CD8-positive, alpha-beta memory T cell (primary cell): Measurements from ENCODE around the gene GABBR2. TPM values are rescaled to one million over a fixed set of nuclear protein-coding genes. Genes with fewer than 3 reads are reported as not detected.
"Not testable (repeated sequence)": the region's sequence is repeated elsewhere in the genome, so short reads cannot be mapped to it uniquely, and the experiment has no call there.

ENCODE experiments used
- CTCF ChIA-PET: fragments of 350-600 bp; sonication (Branson Sonifier 250); formaldehyde crosslinking; loops from one replicate; lab custom pipeline; 2021; ENCODE audit warnings: antibody characterized with exemption; lab: Charles Lee
- POLR2A ChIA-PET: fragments of 350-600 bp; sonication (Branson Sonifier 250); formaldehyde crosslinking; loops from one replicate; lab custom pipeline; 2021; ENCODE audit warnings: antibody characterized with exemption; lab: Charles Lee
- DNase-seq, 5 donors: peaks; one replicate each; pipeline versions ENCODE4 v3.0.0 to v3.0.0-alpha.2; 2020 to 2022; ENCODE audit warnings: mixed read lengths in 1 of 5
- H3K27ac ChIP-seq: one replicate; pipeline ENCODE4 v1.7.0; 2013; ENCODE audit warnings: low read depth, mild to moderate bottlenecking, low read length, moderate library complexity
- H3K27me3 ChIP-seq: 2 replicates; pipeline ENCODE4 v1.7.0; 2013; ENCODE audit warnings: low read length, mild to moderate bottlenecking; ENCODE audit not compliant: insufficient read depth, poor library complexity, severe bottlenecking
- H3K36me3 ChIP-seq: 2 replicates; pipeline ENCODE4 v1.7.0; 2013; ENCODE audit warnings: mild to moderate bottlenecking, low read length, moderate library complexity; ENCODE audit not compliant: insufficient read depth
- H3K4me1 ChIP-seq: 2 replicates; pipeline ENCODE4 v1.7.0; 2013; ENCODE audit warnings: mild to moderate bottlenecking, low read length, moderate library complexity; ENCODE audit not compliant: insufficient read depth
- H3K4me3 ChIP-seq: 2 replicates; pipeline ENCODE4 v1.7.0; 2013; ENCODE audit warnings: mild to moderate bottlenecking, low read length
- H3K9me3 ChIP-seq: 2 replicates; pipeline ENCODE4 v1.7.0; 2013; ENCODE audit warnings: mild to moderate bottlenecking, low read length
- H3K27ac Mint-ChIP-seq, 8 donors: one replicate each; pipeline ENCODE4 v1.8.0; 2020 to 2021; ENCODE audit warnings: mixed read lengths in 8 of 8, mild to moderate bottlenecking in 6 of 8, inconsistent platforms in 3 of 8, moderate library complexity in 3 of 8
- H3K27me3 Mint-ChIP-seq, 2 donors: one replicate each; pipeline ENCODE4 v1.8.0; 2020 to 2021; ENCODE audit warnings: mixed read lengths in 2 of 2, mild to moderate bottlenecking in 1 of 2, moderate library complexity in 1 of 2
- H3K36me3 Mint-ChIP-seq, 3 donors: one replicate each; pipeline ENCODE4 v1.8.0; 2020 to 2021; ENCODE audit warnings: mixed read lengths in 3 of 3, inconsistent platforms in 1 of 3, mild to moderate bottlenecking in 1 of 3
- H3K4me1 Mint-ChIP-seq, 3 donors: one replicate each; pipeline ENCODE4 v1.8.0; 2020 to 2021; ENCODE audit warnings: mixed read lengths in 3 of 3, inconsistent platforms in 1 of 3, mild to moderate bottlenecking in 1 of 3
- H3K4me3 Mint-ChIP-seq, 7 donors: one replicate each; pipeline ENCODE4 v1.8.0; 2020 to 2021; ENCODE audit warnings: mixed read lengths in 7 of 7, mild to moderate bottlenecking in 6 of 7, moderate library complexity in 4 of 7, inconsistent platforms in 2 of 7
- H3K9me3 Mint-ChIP-seq, 5 donors: one replicate each; pipeline ENCODE4 v1.8.0; 2020 to 2022; ENCODE audit warnings: mixed read lengths in 5 of 5, mild to moderate bottlenecking in 3 of 5, moderate library complexity in 2 of 5, inconsistent platforms in 1 of 5
- polyA plus RNA-seq: library from polyadenylated mRNA; unstranded; fragments of 300-500 nt; fragmentation: Illumina TruSeq; gene quantifications from one replicate; pipeline ENCODE4 v1.2.3, GENCODE V29; 2021
- total RNA-seq, 2 experiments: library from RNA; stranded (reverse); gene quantifications; one replicate each; pipeline ENCODE4 v1.2.3, GENCODE V29; 2021

The GABBR2 gene
- total and polyA plus RNA-seq, 3 experiments from 2014 or later = not detected

DNA sequence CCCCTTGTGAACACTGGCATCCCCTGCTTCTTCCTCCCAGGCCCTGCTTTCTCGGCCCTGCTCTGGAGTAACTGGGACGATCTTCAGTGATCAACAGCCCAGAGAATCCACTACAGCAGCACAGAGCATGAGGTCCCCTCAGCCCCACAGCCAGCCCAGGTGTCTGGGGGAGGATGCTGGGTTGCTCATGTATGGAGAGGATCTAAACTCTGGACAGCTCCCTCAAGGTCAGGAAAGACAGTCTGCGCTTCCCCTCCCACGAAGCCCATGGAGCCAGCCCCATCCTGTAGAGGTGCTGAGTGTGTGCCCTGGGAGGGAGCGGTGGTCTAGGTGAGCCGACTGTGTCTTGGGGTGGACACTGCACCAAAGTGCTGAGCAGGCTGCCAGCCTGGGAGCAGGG is 190.2 kb downstream of the GABBR2 start:
- no peaks in the 10 kb centered on the region for H3K4me1 Mint-ChIP-seq
- no peak overlapping the region for H3K27ac ChIP-seq
- no peak for DNase-seq

DNA sequence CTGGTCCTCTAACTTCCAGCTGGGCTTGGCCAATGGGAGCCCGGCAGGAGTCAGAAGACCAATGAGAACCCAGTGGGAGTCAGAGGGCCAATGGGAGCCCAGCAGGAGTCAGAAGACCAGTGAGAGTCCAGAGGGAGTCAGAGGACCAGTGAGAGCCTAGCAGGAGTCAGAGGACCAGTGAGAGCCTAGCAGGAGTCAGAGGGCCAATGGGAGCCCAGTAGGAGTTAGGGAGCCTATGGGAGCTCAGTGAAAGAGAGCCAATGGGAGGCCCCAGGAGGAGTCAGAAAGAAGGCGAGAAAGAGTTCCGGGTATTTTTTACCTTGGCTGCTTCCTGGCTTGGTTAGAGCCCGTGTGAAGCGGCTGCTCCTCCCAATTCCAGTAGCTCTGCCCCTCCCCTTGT is 191.0 kb downstream of the GABBR2 start:
- Histone ChIP-seq H3K4me3 (no peak overlapping the region), H3K27me3 (no peaks in the 10 kb centered on the region), H3K9me3 (no peaks in the 10 kb centered on the region), H3K27ac (no peak overlapping the region), H3K36me3 (no peaks in the 10 kb centered on the region), H3K4me1 (no peaks in the 10 kb centered on the region)
- H3K4me1 Mint-ChIP-seq = no peaks in the 10 kb centered on the region
- CTCF ChIA-PET = no interaction called here
- H3K36me3 Mint-ChIP-seq = no peaks in the 10 kb centered on the region
- H3K4me3 Mint-ChIP-seq = no peak overlapping the region
- H3K9me3 Mint-ChIP-seq = peaks cover 0 to 3% (median 0%) of the 10 kb centered on the region in 5 donors
- DNase-seq = no peak
- peaks cover 8 to 34% of the 10 kb centered on the region in 2 donors for H3K27me3 Mint-ChIP-seq
- no peak overlapping the region for H3K27ac Mint-ChIP-seq
- POLR2A ChIA-PET = no interaction called here

More for the DNA sequence above, 190.2 kb downstream of the GABBR2 start:
- Histone ChIP-seq H3K9me3 (no peaks in the 10 kb centered on the region), H3K4me1 (no peaks in the 10 kb centered on the region), H3K27me3 (no peaks in the 10 kb centered on the region), H3K36me3 (no peaks in the 10 kb centered on the region), H3K4me3 (no peak overlapping the region)
- ChIA-PET CTCF (no interaction called here), POLR2A (no interaction called here)
- H3K4me3 Mint-ChIP-seq = no peak overlapping the region
- no peaks in the 10 kb centered on the region for H3K36me3 Mint-ChIP-seq
- H3K27me3 Mint-ChIP-seq = peaks cover 10 to 42% of the 10 kb centered on the region in 2 donors
- H3K27ac Mint-ChIP-seq = no peak overlapping the region
- peaks cover 0 to 3% (median 0%) of the 10 kb centered on the region in 5 donors for H3K9me3 Mint-ChIP-seq

DNA sequence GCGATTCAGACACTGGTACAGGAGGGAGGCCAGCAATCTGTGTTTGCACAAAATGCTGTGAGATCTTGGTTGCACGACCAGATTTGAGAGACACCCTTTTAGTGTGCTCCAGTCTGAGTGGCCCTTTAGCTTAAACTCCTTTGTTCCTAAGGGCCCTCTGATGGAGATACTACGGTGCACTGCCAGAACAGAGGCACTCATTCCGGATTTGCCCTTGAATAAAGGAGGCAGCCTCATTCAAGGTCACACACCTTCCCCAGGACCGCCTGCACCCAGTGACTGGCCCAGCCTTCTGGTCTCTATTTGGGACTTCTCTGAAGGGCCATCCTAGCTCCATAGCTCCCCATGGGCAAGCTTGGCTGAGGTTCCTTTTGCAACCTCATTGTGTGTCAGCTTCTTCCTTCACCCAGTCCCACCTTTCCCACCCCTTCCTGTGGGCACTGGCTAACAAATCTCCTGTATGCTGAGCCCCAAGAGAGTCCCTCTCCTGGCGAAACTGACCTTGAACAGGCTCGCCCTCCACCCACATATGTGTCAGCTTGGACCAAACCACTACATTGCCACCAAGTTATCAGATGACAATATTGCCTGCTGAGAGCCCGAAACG is 191.7 kb downstream of the GABBR2 start:
- Histone ChIP-seq H3K36me3 (no peaks in the 10 kb centered on the region), H3K9me3 (no peaks in the 10 kb centered on the region), H3K27me3 (no peaks in the 10 kb centered on the region), H3K4me3 (no peak overlapping the region), H3K27ac (no peak overlapping the region), H3K4me1 (no peaks in the 10 kb centered on the region)
- Mint-ChIP-seq H3K36me3 (no peaks in the 10 kb centered on the region), H3K27me3 (peaks cover 6 to 29% of the 10 kb centered on the region in 2 donors), H3K27ac (no peak overlapping the region), H3K4me1 (no peaks in the 10 kb centered on the region), H3K9me3 (peaks cover 0 to 3% (median 0%) of the 10 kb centered on the region in 5 donors), H3K4me3 (no peak overlapping the region)
- DNase-seq = no peak
- CTCF ChIA-PET = no interaction called here
- POLR2A ChIA-PET = no interaction called here

DNA sequence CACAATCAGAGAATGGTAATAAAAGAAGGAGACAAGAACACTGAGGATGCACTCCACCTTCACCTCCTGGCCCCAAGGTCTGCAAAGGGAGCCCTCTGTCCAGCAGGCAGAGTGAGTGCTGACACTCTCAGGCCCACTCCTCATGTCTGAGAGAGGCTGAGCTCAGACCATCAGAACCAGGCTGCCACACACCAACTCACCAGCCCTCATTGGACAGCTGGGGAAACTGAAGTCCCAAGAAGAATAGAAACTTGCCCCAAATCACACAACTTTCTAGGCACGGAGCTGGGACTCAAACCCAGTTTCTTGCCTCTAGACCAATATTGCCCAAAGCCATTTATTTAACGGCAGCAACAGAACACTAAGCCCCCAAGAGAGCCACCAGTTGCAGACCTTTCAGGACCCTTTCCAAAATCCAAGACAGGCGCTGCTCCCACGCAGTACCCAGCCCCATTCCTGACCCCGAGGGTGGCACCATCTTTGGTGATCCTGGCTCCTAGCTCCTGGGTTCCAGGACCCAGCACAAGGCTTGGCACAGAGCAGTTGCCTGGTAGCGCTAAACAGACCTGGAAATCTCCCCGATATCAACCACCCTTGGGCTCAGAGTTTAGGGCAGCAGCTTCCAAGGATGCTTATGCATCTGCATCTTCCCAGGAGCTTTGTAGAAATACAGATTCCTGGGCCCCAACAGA is 192.4 kb downstream of the GABBR2 start:
- no peak overlapping the region for H3K27ac ChIP-seq
- H3K27me3 ChIP-seq = no peaks in the 10 kb centered on the region
- ChIA-PET POLR2A (no interaction called here), CTCF (no interaction called here)
- DNase-seq = no peak
- H3K36me3 ChIP-seq = no peaks in the 10 kb centered on the region
- Mint-ChIP-seq H3K27ac (no peak overlapping the region), H3K4me1 (no peaks in the 10 kb centered on the region), H3K36me3 (no peaks in the 10 kb centered on the region), H3K9me3 (peaks cover 0 to 3% (median 0%) of the 10 kb centered on the region in 5 donors), H3K4me3 (no peak overlapping the region), H3K27me3 (peaks cover 3 to 23% of the 10 kb centered on the region in 2 donors)
- H3K4me3 ChIP-seq = no peak overlapping the region
- H3K4me1 ChIP-seq = no peaks in the 10 kb centered on the region
- H3K9me3 ChIP-seq = no peaks in the 10 kb centered on the region

DNA sequence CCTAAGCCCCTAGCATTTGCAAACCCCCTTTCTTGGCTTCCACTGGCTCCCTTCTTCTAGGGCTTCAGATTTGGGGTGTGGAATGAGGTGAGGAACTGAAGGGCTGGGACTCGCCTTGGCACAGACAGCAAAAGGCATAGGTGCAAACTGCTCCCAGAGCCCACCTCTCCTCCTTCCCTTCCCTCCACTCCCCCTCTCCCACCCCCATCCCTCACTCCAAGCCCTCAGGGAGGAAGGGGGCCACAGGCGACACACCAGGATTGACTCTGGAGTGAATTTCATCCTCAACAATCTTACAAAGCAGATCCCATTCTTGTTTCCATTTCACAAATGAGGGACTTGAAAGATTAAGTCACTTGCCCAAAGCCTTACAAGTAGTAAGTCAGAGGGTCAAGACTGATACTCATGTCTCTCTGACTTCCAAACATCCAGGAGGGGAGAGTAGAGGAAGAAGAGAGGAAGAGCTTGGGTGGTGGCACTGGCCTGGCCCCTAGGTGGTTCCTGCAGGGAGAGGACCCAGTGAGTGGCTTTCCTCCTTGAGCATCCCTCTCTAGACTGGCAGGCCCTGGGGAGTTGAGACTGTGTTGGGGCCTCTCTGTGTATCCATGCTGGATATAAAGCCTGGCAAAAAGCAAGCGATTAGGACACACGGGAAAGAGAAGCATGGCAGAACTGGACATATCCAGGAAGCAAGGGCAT is 193.1 kb downstream of the GABBR2 start:
- H3K27me3 Mint-ChIP-seq = peaks cover 1 to 16% of the 10 kb centered on the region in 2 donors
- H3K36me3 Mint-ChIP-seq = no peaks in the 10 kb centered on the region
- no peaks in the 10 kb centered on the region for H3K27me3 ChIP-seq
- peaks cover 0 to 3% (median 0%) of the 10 kb centered on the region in 5 donors for H3K9me3 Mint-ChIP-seq
- H3K27ac ChIP-seq = no peak overlapping the region
- no peaks in the 10 kb centered on the region for H3K36me3 ChIP-seq
- H3K27ac Mint-ChIP-seq = no peak overlapping the region
- H3K4me1 Mint-ChIP-seq = no peaks in the 10 kb centered on the region
- DNase-seq = no peak
- no peak overlapping the region for H3K4me3 ChIP-seq
- CTCF ChIA-PET = no interaction called here
- POLR2A ChIA-PET = no interaction called here
- H3K9me3 ChIP-seq = no peaks in the 10 kb centered on the region
- no peaks in the 10 kb centered on the region for H3K4me1 ChIP-seq
- H3K4me3 Mint-ChIP-seq = no peak overlapping the region

DNA sequence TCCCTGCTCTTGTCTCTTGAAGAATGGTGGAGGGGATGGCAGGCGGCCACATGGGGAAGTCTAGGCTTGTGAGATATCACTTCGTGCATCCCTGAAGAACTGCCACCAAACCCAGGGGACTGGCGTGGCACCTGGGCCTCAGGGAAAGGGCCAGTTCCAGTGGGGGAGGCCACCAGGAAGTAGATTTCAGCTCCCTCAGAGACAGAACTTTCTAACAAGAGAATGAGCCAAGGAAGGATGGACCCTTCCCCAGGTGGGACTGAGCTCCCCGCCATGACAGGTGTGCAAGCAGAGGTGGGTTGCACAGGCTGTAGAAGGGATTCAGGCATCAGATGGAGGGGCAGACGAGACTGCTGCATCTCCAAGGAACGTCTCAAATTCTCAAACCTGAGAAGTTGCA is 193.9 kb downstream of the GABBR2 start:
- no peak overlapping the region for H3K4me3 ChIP-seq

DNA sequence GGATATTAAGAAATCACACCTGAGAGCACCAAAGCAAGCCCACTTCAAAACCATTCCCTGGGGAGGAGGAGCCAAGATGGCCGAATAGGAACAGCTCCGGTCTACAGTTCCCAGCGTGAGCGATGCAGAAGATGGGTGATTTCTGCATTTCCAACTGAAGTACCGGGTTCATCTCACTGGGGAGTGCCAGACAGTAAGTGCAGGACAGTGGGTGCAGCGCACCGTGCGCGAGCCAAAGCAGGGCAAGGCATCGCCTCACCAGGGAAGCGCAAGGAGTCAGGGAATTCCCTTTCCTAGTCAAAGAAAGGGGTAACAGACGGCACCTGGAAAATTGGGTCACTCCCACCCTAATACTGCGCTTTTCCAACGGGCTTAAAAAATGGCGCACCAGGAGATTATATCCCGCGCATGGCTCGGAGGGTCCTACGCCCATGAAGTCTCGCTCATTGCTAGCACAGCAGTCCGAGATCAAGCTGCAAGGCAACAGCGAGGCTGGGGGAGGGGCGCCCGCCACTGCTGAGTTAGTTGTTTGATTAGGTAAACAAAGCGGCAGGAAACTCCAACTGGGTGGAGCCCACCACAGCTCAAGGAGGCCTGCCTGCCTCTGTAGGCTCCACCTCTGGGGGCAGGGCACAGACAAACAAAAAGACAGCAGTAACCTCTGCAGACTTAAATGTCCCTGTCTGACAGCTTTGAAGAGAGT is 200.4 kb downstream of the GABBR2 start:
- H3K36me3 ChIP-seq, H3K9me3 ChIP-seq, H3K4me1 Mint-ChIP-seq, H3K4me1 ChIP-seq, DNase-seq, H3K27me3 ChIP-seq, CTCF ChIA-PET, POLR2A ChIA-PET, H3K27ac Mint-ChIP-seq, H3K36me3 Mint-ChIP-seq, H3K4me3 Mint-ChIP-seq, H3K27ac ChIP-seq, H3K9me3 Mint-ChIP-seq, H3K4me3 ChIP-seq: not testable (repeated sequence)
- peaks cover 7 to 29% of the 10 kb centered on the region in 2 donors for H3K27me3 Mint-ChIP-seq

More for the DNA sequence above, 193.9 kb downstream of the GABBR2 start:
- ChIA-PET CTCF (no interaction called here), POLR2A (no interaction called here)
- H3K27ac ChIP-seq = no peak overlapping the region
- H3K36me3 ChIP-seq = no peaks in the 10 kb centered on the region
- no peaks in the 10 kb centered on the region for H3K36me3 Mint-ChIP-seq
- DNase-seq = no peak
- H3K27me3 ChIP-seq = no peaks in the 10 kb centered on the region
- no peak overlapping the region for H3K27ac Mint-ChIP-seq
- H3K9me3 ChIP-seq = no peaks in the 10 kb centered on the region
- H3K4me1 ChIP-seq = no peaks in the 10 kb centered on the region
- H3K4me3 Mint-ChIP-seq = no peak overlapping the region
- peaks cover 2 to 9% of the 10 kb centered on the region in 2 donors for H3K27me3 Mint-ChIP-seq
- no peaks in the 10 kb centered on the region for H3K4me1 Mint-ChIP-seq
- peaks cover 0 to 3% (median 0%) of the 10 kb centered on the region in 5 donors for H3K9me3 Mint-ChIP-seq
